ENCODE measurements around the gene HLA-DMB. TPM values are rescaled to one million over a fixed set of nuclear protein-coding genes. Genes with fewer than 3 reads are reported as not detected.

Gene HLA-DMB
- total RNA-seq, 3 donors from 2014 or later: 0.46 to 1.6 (median 1.4) TPM

DNA sequence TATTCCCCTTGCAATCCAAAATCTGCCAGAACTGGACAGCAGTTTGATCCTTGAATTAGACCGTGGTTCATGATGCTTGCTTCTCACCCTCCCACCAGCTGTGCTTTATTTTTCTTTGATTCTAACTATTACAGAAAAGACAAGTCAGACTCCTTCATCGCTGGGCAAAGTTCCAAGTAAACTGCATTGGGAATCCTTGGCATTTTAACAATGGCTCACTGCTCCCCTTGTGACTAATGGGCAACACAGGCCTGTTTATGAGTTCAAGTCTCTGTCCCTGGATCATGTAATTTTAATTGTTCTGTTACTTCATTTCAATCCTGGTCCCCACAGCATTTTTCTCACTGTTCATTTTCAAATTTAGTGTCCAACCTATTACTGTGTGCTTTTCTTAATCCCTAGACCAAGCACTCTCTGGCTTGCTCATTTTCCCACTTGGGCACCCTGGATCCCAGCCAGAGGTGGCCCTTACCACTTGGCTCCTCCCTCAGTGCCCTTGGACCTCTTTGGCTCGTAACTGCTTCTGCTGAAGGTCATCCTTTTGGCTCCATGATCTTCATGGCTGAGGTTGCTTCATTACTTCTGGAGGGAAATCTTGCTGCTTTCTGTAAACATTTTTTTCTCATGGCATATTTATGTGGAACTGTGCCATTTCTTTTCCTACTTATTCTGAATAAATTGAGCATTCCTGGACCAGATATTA is 54.0 kb downstream of the HLA-DMB start:
- Mint-ChIP-seq H3K36me3 (ENCODE audit: insufficient read depth) (no peaks in the 10 kb centered on the region), H3K27me3 (ENCODE audit: low read depth) (no peaks in the 10 kb centered on the region), H3K4me3 (no peak overlapping the region), H3K9me3 (no peaks in the 10 kb centered on the region), H3K4me1 (ENCODE audit: low read depth) (peaks cover 3% of the 10 kb centered on the region)
- no peak for ATAC-seq
- no peak for DNase-seq

DNA sequence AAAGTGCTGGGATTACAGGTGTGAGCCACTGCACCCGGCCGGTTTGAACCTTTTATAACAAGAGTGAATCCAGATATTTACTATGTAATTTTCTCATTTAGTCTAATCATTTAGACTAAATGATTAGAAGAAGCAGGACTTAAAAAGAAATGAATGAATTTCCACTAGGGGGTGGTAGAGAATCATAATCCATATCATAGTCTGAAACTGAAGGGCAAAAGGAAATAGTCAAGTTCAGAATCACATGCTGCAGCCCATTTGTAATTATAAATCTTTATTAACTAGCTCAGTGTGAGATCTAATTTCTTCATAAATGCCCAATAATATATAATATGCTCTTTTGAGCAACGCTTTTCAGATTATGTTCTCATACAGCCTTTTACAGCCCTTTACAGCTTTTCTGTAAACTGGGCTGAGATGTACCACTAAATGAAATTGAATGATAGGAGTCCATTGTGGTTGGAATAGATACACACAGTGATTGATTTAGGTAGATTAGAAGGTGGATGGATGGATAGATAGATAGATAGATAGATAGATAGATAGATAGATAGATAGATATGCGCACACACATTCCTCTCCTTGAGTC is 55.0 kb downstream of the HLA-DMB start:
- DNase-seq (no peak), ATAC-seq (peak; percentile 50 to 60)
- Mint-ChIP-seq H3K4me3 (no peak overlapping the region), H3K27me3 (ENCODE audit: low read depth) (no peaks in the 10 kb centered on the region), H3K4me1 (ENCODE audit: low read depth) (peaks cover 3% of the 10 kb centered on the region), H3K9me3 (no peaks in the 10 kb centered on the region), H3K36me3 (ENCODE audit: insufficient read depth) (no peaks in the 10 kb centered on the region)

Other genes with a start within 250 kb of the HLA-DMB start
- gene HLA-DQA2, start 199.6 kb downstream of the HLA-DMB start, total RNA-seq: under 1 TPM in 2 of 3 donors, not detected in 1; 0.41 to 0.50 TPM
- under 1 TPM in 2 of 3 donors, not detected in 1; 0.56 to 0.82 TPM for gene HLA-DQB2, start 177.5 kb downstream of the HLA-DMB start, total RNA-seq
- 1 to 10 TPM in 2 of 3 donors, under 1 TPM in 1; 0.82 to 2.0 (median 1.2) TPM for gene HLA-DOB, start 124.0 kb downstream of the HLA-DMB start, total RNA-seq
- 100 to 1,000 TPM; 288 to 334 (median 305) TPM for gene TAP2, start 102.3 kb downstream of the HLA-DMB start, total RNA-seq
- 100 to 1,000 TPM; 327 to 343 (median 337) TPM for gene PSMB8, start 97.0 kb downstream of the HLA-DMB start, total RNA-seq
- 100 to 1,000 TPM; 457 to 505 (median 503) TPM for gene TAP1, start 87.3 kb downstream of the HLA-DMB start, total RNA-seq
- 100 to 1,000 TPM; 208 to 241 (median 210) TPM for gene PSMB9, start 86.8 kb downstream of the HLA-DMB start, total RNA-seq
- gene HLA-DMA, start 12.1 kb upstream of the HLA-DMB start, total RNA-seq: 1 to 10 TPM; 4.3 to 6.4 (median 5.5) TPM
- 100 to 1,000 TPM; 338 to 358 (median 348) TPM for gene BRD2, start 27.6 kb upstream of the HLA-DMB start, total RNA-seq
- gene HLA-DOA, start 68.6 kb upstream of the HLA-DMB start, total RNA-seq: 1 to 10 TPM; 2.0 to 2.1 (median 2.1) TPM
- gene HLA-DPA1, start 132.6 kb upstream of the HLA-DMB start, total RNA-seq: 10 to 100 TPM; 18.0 to 31.5 (median 19.8) TPM
- 1 to 10 TPM; 6.0 to 9.8 (median 6.3) TPM for gene HLA-DPB1, start 135.0 kb upstream of the HLA-DMB start, total RNA-seq